ENCODE measurements around the gene GFPT2.

GFPT2 gene

GRCh38 chr5:180291234-180291940 is 61.7 kb downstream of the GFPT2 start:
- DNase-seq (ENCODE audit: low read depth, low spot score): no peak
- peak; percentile 35 for TF ChIP-seq CTCF (IDR thresholded peaks at IDR 0.05; ENCODE audit: insufficient read depth, low read length, missing control alignments)
- POLR2A ChIA-PET: interaction anchor here (0.6 kb wide), 1 partner anchor 668 kb away, joined by 3 read pairs; the partner anchor contains the start of gene HNRNPH1
- peak overlapping the region; percentile 76 for H3K4me3 ChIP-seq (ENCODE audit: low read depth, low read length)
- CTCF ChIA-PET: interaction anchor here (1.2 to 7.7 kb wide), 10 partner anchors 8 to 178 kb away, joined by 3 to 279 read pairs (median 10); no protein-coding TSS in a partner anchor

GRCh38 chr5:180290568-180291233 is 62.4 kb downstream of the GFPT2 start:
- TF ChIP-seq CTCF (IDR thresholded peaks at IDR 0.05; ENCODE audit: insufficient read depth, low read length, missing control alignments): no peak
- DNase-seq (ENCODE audit: low read depth, low spot score): no peak
- CTCF ChIA-PET: interaction anchor here (0.6 to 7.7 kb wide), 12 partner anchors 8 to 315 kb away, joined by 3 to 279 read pairs (median 4); no protein-coding TSS in a partner anchor
- POLR2A ChIA-PET: no interaction called here
- peak overlapping the region; percentile 76 for H3K4me3 ChIP-seq (ENCODE audit: low read depth, low read length)

GRCh38 chr5:180289966-180290365 is 63.2 kb downstream of the GFPT2 start:
- no peak for TF ChIP-seq CTCF (IDR thresholded peaks at IDR 0.05; ENCODE audit: insufficient read depth, low read length, missing control alignments)
- no peak overlapping the region; the same call in 1 of the 2 replicates for H3K4me3 ChIP-seq (ENCODE audit: low read depth, low read length)
- POLR2A ChIA-PET: no interaction called here
- CTCF ChIA-PET: interaction anchor here (1.0 to 7.7 kb wide), 9 partner anchors 12 to 316 kb away, joined by 3 to 279 read pairs (median 4); no protein-coding TSS in a partner anchor
- no peak for DNase-seq (ENCODE audit: low read depth, low spot score)

- TF ChIP-seq CTCF (IDR thresholded peaks at IDR 0.05; ENCODE audit: insufficient read depth, low read length, missing control alignments): no peak
Observed at GRCh38 chr5:180289433-180289832, 63.7 kb downstream of the GFPT2 start.

GRCh38 chr5:180287868-180288267 is 65.3 kb downstream of the GFPT2 start:
- ChIA-PET CTCF (interaction anchor here (1.0 to 1.3 kb wide), 2 partner anchors 9 to 183 kb away, joined by 3 to 5 read pairs; no protein-coding TSS in a partner anchor), POLR2A (no interaction called here)
- TF ChIP-seq CTCF (IDR thresholded peaks at IDR 0.05; ENCODE audit: insufficient read depth, low read length, missing control alignments): no peak
- no peak overlapping the region for H3K4me3 ChIP-seq (ENCODE audit: low read depth, low read length)
- no peak for DNase-seq (ENCODE audit: low read depth, low spot score)

More at GRCh38 chr5:180289433-180289832, 63.7 kb downstream of the GFPT2 start:
- CTCF ChIA-PET: interaction anchor here (1.1 to 7.7 kb wide), 5 partner anchors 26 to 317 kb away, joined by 3 to 279 read pairs (median 5); no protein-coding TSS in a partner anchor
- DNase-seq (ENCODE audit: low read depth, low spot score): no peak
- POLR2A ChIA-PET: no interaction called here
- H3K4me3 ChIP-seq (ENCODE audit: low read depth, low read length): no peak overlapping the region

- no peak for DNase-seq (ENCODE audit: low read depth, low spot score)
- no peak overlapping the region for H3K4me3 ChIP-seq (ENCODE audit: low read depth, low read length)
- TF ChIP-seq CTCF (IDR thresholded peaks at IDR 0.05; ENCODE audit: insufficient read depth, low read length, missing control alignments): no peak
- ChIA-PET CTCF (interaction anchor here (1.0 to 1.3 kb wide), 2 partner anchors 8 to 184 kb away, joined by 3 to 5 read pairs; no protein-coding TSS in a partner anchor), POLR2A (no interaction called here)
Observed at GRCh38 chr5:180287404-180287803, 65.7 kb downstream of the GFPT2 start.
